DOHH2 (cell line): ENCODE results near the gene LRRTM4.

ENCODE experiments used
- EZH2phosphoT487 ChIP-seq: fragments of 200-600 bp; sonication (generic); IDR thresholded peaks from 2 replicates; pipeline ENCODE4 v1.6.1; 2017; ENCODE audit warnings: borderline replicate concordance, mild to moderate bottlenecking, antibody characterized with exemption, low read length, moderate library complexity, mixed read lengths
- TF ChIP-seq, protein P1 (sequence below): fragments of 200-600 bp; sonication (generic); IDR thresholded peaks from one replicate; pipeline ENCODE4 v1.5.1; 2014; ENCODE audit warnings: antibody characterized with exemption, mild to moderate bottlenecking, low read depth, low read length; ENCODE audit not compliant: poor library complexity, severe bottlenecking

DNA sequence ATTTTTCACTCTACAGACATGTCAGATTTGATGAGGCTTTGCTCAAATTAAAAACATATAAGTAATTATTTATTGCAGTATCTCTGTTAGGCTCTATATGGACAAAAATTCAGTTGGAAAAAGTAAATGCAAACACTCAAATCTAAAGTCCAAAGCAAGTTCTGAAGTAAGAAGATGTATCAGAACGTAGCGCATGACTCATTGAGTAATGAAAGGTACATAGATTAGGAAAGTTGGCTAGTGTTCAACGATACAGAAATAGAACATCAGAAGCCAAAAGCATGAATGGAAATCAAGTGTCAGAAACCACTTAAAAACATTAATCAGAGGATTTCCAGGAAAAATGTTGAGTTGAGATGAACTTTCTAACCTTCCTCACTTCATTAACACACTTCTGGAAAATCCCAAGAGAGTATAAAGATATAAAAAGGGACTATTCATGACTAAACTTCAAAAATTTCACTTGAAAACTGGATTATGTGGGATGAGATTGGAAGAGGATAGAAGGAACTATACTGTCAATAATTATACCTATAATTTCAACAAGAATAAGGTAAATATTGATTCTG is 494.1 kb downstream of the LRRTM4 start:
- TF ChIP-seq, protein P1, sequence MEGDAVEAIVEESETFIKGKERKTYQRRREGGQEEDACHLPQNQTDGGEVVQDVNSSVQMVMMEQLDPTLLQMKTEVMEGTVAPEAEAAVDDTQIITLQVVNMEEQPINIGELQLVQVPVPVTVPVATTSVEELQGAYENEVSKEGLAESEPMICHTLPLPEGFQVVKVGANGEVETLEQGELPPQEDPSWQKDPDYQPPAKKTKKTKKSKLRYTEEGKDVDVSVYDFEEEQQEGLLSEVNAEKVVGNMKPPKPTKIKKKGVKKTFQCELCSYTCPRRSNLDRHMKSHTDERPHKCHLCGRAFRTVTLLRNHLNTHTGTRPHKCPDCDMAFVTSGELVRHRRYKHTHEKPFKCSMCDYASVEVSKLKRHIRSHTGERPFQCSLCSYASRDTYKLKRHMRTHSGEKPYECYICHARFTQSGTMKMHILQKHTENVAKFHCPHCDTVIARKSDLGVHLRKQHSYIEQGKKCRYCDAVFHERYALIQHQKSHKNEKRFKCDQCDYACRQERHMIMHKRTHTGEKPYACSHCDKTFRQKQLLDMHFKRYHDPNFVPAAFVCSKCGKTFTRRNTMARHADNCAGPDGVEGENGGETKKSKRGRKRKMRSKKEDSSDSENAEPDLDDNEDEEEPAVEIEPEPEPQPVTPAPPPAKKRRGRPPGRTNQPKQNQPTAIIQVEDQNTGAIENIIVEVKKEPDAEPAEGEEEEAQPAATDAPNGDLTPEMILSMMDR = no peak
- TF ChIP-seq EZH2phosphoT487 = no peak
